ENCODE results near the gene SP3. TPM values are rescaled to one million over a fixed set of nuclear protein-coding genes. Genes with fewer than 3 reads are reported as not detected.

Gene SP3
- total and polyA plus RNA-seq, 9 of the 15 experiments (the other 6 are each of a cell fraction or from before 2014, with no cell fraction given): 12.0 to 106 (median 74.9) TPM

DNA sequence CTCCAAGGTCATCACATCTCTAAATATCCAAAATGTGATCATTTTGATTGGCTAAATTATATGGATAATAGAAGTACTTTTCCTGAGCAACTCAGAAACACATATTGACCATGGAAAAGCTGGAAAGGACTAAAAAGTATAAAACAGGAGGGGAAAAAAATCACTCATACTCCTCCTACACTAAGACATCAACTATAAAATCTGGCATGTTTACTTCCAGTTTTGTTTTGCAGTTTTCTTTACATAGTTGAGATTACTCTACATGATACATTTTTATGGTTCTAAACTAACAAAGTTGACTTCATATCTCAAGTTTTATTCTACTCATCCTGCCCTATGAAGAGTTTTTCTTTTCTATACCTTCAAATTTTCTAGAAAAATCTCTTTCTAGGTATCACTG is 46.0 kb upstream of the SP3 start:
- in situ Hi-C loops (cut with MboI) (no loop called here), intact Hi-C loops (cut with micrococcal nuclease) (no loop called here)
- ATAC-seq (no peak), DNase-seq (ENCODE audit: extremely low read depth in 1 of 4, low spot score in 3 of 4) (no peak), FAIRE-seq (no peak)
- Histone ChIP-seq H3K4me2 (ENCODE audit: insufficient read depth, low read length) (no peak overlapping the region), H3K79me2 (ENCODE audit: control insufficient read depth, insufficient read depth, low read length) (no peaks in the 10 kb centered on the region), H3K4me1 (replicated peaks in 1 of 2; ENCODE audit: control insufficient read depth in 2 of 2, insufficient read depth in 2 of 2, low read length in 2 of 2) (peaks cover 0 to 10% of the 10 kb centered on the region in 2 experiments; a peak in 2 of 5 replicates), H3K9me1 (ENCODE audit: control insufficient read depth, insufficient read depth, low read length) (no peaks in the 10 kb centered on the region), H3K36me3 (ENCODE audit: control insufficient read depth, insufficient read depth, low read length) (no peaks in the 10 kb centered on the region), H3K27me3 (ENCODE audit: control insufficient read depth in 2 of 2, insufficient read depth in 2 of 2, low read length in 2 of 2) (peaks cover 0 to 17% of the 10 kb centered on the region in 2 experiments; a peak in 2 of 5 replicates), H4K20me1 (replicated peaks; ENCODE audit: control insufficient read depth, insufficient read depth, low read length) (no peaks in the 10 kb centered on the region), H3K4me3 (no peak overlapping the region), H3K9me3 (replicated peaks; ENCODE audit: control insufficient read depth, insufficient read depth, low read depth, low read length) (no peaks in the 10 kb centered on the region), H3K27ac (ENCODE audit: extremely low read depth, low read depth, low read length) (no peak overlapping the region), H2AFZ (ENCODE audit: low read depth, low read length) (no peak overlapping the region), H3K9ac (ENCODE audit: insufficient read depth in 1 of 2, low read depth in 2 of 2, low read length in 2 of 2) (no peak overlapping the region)
- BruUV-seq (replicated peaks): no TSS peak
- CTCF ChIA-PET (ENCODE audit: low intra/inter-chr PET ratio): no interaction called here
- TF ChIP-seq, protein P1, sequence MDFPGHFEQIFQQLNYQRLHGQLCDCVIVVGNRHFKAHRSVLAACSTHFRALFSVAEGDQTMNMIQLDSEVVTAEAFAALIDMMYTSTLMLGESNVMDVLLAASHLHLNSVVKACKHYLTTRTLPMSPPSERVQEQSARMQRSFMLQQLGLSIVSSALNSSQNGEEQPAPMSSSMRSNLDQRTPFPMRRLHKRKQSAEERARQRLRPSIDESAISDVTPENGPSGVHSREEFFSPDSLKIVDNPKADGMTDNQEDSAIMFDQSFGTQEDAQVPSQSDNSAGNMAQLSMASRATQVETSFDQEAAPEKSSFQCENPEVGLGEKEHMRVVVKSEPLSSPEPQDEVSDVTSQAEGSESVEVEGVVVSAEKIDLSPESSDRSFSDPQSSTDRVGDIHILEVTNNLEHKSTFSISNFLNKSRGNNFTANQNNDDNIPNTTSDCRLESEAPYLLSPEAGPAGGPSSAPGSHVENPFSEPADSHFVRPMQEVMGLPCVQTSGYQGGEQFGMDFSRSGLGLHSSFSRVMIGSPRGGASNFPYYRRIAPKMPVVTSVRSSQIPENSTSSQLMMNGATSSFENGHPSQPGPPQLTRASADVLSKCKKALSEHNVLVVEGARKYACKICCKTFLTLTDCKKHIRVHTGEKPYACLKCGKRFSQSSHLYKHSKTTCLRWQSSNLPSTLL (IDR thresholded peaks at IDR 0.05): no peak
- TF ChIP-seq, protein P2, sequence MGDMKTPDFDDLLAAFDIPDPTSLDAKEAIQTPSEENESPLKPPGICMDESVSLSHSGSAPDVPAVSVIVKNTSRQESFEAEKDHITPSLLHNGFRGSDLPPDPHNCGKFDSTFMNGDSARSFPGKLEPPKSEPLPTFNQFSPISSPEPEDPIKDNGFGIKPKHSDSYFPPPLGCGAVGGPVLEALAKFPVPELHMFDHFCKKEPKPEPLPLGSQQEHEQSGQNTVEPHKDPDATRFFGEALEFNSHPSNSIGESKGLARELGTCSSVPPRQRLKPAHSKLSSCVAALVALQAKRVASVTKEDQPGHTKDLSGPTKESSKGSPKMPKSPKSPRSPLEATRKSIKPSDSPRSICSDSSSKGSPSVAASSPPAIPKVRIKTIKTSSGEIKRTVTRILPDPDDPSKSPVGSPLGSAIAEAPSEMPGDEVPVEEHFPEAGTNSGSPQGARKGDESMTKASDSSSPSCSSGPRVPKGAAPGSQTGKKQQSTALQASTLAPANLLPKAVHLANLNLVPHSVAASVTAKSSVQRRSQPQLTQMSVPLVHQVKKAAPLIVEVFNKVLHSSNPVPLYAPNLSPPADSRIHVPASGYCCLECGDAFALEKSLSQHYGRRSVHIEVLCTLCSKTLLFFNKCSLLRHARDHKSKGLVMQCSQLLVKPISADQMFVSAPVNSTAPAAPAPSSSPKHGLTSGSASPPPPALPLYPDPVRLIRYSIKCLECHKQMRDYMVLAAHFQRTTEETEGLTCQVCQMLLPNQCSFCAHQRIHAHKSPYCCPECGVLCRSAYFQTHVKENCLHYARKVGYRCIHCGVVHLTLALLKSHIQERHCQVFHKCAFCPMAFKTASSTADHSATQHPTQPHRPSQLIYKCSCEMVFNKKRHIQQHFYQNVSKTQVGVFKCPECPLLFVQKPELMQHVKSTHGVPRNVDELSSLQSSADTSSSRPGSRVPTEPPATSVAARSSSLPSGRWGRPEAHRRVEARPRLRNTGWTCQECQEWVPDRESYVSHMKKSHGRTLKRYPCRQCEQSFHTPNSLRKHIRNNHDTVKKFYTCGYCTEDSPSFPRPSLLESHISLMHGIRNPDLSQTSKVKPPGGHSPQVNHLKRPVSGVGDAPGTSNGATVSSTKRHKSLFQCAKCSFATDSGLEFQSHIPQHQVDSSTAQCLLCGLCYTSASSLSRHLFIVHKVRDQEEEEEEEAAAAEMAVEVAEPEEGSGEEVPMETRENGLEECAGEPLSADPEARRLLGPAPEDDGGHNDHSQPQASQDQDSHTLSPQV (IDR thresholded peaks at IDR 0.05): no peak
- TF ChIP-seq RFX5 (IDR thresholded peaks at IDR 0.05; ENCODE audit: low read depth, low read length) (no peak), PRPF4 (IDR thresholded peaks at IDR 0.05; ENCODE audit: insufficient read depth, low read depth, low read length, poor library complexity, severe bottlenecking) (no peak), DDX20 (tag; IDR thresholded peaks at IDR 0.05; ENCODE audit: low read depth) (no peak), MEF2A (IDR thresholded peaks at IDR 0.05; ENCODE audit: control insufficient read depth, low read depth, low read length) (no peak), FOSL1 (tag; conservative IDR thresholded peaks at IDR 0.05) (no peak), CC2D1A (IDR thresholded peaks at IDR 0.05) (no peak), CBFB (CRISPR knock-in tag; IDR thresholded peaks at IDR 0.05) (no peak), GATAD2B (IDR thresholded peaks at IDR 0.05; ENCODE audit: borderline replicate concordance) (no peak), CHD2 (IDR thresholded peaks at IDR 0.05; ENCODE audit: low read depth, low read length) (no peak), POLR2H (tag; IDR thresholded peaks at IDR 0.05; ENCODE audit: low read depth) (no peak)
- TF ChIP-seq, protein P3, sequence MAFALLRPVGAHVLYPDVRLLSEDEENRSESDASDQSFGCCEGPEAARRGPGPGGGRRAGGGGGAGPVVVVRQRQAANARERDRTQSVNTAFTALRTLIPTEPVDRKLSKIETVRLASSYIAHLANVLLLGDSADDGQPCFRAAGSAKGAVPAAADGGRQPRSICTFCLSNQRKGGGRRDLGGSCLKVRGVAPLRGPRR (CRISPR knock-in tag; IDR thresholded peaks at IDR 0.05): no peak
- TF ChIP-seq, protein P4, sequence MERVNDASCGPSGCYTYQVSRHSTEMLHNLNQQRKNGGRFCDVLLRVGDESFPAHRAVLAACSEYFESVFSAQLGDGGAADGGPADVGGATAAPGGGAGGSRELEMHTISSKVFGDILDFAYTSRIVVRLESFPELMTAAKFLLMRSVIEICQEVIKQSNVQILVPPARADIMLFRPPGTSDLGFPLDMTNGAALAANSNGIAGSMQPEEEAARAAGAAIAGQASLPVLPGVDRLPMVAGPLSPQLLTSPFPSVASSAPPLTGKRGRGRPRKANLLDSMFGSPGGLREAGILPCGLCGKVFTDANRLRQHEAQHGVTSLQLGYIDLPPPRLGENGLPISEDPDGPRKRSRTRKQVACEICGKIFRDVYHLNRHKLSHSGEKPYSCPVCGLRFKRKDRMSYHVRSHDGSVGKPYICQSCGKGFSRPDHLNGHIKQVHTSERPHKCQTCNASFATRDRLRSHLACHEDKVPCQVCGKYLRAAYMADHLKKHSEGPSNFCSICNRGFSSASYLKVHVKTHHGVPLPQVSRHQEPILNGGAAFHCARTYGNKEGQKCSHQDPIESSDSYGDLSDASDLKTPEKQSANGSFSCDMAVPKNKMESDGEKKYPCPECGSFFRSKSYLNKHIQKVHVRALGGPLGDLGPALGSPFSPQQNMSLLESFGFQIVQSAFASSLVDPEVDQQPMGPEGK (CRISPR knock-in tag; IDR thresholded peaks at IDR 0.05; ENCODE audit: borderline replicate concordance): no peak
- POLR2A ChIA-PET: interaction anchor here (0.7 to 0.8 kb wide), 2 partner anchors 17 to 41 kb away, joined by 4 read pairs; no protein-coding TSS in a partner anchor

Measured in K562 (cell line).